22Rv1 (cell line): ENCODE results near the gene OR6N2.

Experiments used
- ZFX ChIP-seq: fragments of 450-650 bp; IDR thresholded peaks from 2 replicates; pipeline ENCODE4 v1.6.1; 2017; ENCODE audit warnings: antibody characterized with exemption, borderline replicate concordance
- TF ChIP-seq, protein P1 (sequence below): fragments of 450-650 bp; IDR thresholded peaks from 2 replicates; pipeline ENCODE4 v1.5.1; 2017; ENCODE audit warnings: mild to moderate bottlenecking

DNA sequence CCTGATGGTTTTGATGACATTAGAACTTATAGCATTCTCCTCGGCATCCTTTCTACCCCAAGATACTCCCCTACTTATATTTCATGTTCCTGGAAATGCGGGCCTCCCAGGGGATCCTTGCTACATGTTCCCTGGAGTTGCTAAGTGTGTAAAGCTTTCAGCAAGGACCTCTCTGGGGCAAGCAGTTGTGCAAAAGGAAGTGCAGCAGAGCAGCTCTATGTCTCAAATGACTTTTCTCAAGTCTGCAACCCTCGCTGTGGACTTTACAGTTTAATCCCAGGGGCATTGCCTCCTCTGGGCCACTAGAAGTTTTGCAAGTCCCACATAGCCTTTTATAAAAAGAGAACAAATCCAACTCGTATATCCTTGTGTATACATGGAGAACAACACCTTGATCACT, 29.3 kb upstream of the OR6N2 start:
- TF ChIP-seq, protein P1, sequence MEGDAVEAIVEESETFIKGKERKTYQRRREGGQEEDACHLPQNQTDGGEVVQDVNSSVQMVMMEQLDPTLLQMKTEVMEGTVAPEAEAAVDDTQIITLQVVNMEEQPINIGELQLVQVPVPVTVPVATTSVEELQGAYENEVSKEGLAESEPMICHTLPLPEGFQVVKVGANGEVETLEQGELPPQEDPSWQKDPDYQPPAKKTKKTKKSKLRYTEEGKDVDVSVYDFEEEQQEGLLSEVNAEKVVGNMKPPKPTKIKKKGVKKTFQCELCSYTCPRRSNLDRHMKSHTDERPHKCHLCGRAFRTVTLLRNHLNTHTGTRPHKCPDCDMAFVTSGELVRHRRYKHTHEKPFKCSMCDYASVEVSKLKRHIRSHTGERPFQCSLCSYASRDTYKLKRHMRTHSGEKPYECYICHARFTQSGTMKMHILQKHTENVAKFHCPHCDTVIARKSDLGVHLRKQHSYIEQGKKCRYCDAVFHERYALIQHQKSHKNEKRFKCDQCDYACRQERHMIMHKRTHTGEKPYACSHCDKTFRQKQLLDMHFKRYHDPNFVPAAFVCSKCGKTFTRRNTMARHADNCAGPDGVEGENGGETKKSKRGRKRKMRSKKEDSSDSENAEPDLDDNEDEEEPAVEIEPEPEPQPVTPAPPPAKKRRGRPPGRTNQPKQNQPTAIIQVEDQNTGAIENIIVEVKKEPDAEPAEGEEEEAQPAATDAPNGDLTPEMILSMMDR = no peak
- no peak for TF ChIP-seq ZFX
